ENCODE results near the gene SH3BGRL2.

SH3BGRL2 gene

DNA sequence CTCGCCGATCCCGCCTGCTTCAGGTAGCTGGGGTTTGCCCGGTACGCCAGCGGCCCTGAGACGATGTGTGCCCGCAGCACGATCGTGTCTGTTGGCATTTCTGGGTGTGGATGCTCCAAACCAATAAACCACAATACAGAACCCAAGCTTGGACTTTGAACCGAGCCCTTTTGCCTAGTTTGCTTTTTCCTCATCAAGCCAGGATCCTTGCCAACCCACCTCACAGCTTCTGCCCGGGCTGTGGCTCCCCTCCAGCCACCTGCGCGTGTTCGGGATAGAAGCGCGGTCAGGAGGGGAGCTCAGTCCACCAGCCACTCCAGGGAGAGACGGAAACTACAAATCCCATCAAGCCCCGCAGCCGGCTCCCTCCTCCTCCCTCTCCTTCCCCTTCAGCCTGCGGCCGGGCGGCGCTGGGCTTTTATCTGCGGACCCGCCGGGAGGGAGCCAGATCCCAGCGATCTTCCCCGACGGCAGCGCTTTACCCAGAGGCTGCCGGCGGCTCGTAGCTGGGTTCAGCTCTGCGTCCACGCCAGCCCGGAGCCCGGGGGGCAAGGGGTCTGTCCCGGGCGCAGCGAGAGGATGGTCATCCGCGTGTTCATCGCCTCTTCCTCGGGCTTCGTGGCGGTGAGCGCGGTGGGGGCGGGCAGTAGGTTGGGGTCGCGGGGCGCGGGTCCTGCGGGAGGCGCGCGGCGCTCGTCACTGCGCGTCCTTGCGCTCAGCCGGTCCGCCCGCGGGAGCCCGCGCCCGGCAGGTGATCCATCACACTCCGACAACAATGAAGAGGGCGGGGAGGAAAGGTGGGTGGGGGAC is at the start of gene SH3BGRL2:
Gene SH3BGRL2, plus strand, starts transcription at position 447 of the 810 bp plus-strand sequence. Its CDS starts 133 bp downstream, at position 580.
- peak; percentile 96 for DNase-seq

GRCh38 chr6:79584332-79584731 is 46.8 kb upstream of the SH3BGRL2 start:
- DNase-seq: no peak

GRCh38 chr6:79586548-79586947 is 44.6 kb upstream of the SH3BGRL2 start:
- DNase-seq: peak; percentile 60

DNA sequence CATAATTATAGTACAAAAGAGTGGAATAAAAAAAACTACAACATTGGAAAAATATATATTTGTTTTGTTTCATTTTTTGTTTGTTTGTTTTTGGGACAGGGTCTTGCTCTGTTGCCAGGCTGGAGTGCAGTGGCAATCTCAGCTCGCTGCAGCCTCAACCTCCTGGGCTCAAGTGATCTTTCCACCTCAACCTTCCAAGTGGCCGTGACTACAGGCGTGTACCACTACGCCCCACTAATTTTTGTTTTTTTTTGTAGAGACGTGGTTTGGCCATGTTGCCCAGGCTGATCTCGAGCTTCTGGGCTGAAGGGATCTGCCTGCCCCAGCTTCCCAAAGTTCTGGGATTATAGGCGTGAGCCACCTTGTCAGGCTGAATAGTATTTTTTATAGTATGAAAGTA is 41.4 kb upstream of the SH3BGRL2 start:
- DNase-seq: no peak

- no peak for DNase-seq
Measured at GRCh38 chr6:79597155-79597554, 34.0 kb upstream of the SH3BGRL2 start.

GRCh38 chr6:79598012-79598411 is 33.1 kb upstream of the SH3BGRL2 start:
- DNase-seq: no peak

GRCh38 chr6:79599725-79600259 is 31.3 kb upstream of the SH3BGRL2 start:
- no peak for DNase-seq

DNA sequence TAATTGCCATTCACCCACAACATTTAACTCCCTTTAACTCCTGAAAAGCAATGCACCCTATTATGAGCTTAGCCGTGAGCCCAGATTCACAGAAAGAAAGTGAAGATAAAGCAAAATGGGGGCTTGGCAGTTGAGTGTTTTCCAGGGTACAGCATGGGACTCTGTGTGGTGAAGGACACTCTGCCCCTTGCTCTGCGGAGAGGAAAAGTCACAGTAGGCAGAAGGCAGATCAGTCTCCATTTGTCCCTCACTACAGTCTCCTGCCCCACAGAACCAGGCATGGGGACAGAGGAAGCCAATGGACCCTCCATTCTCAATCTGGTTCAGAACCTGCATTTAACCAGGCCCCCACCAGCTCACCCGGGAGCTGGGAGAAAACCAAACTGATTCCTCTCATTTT is 30.8 kb upstream of the SH3BGRL2 start:
- no peak for DNase-seq

DNA sequence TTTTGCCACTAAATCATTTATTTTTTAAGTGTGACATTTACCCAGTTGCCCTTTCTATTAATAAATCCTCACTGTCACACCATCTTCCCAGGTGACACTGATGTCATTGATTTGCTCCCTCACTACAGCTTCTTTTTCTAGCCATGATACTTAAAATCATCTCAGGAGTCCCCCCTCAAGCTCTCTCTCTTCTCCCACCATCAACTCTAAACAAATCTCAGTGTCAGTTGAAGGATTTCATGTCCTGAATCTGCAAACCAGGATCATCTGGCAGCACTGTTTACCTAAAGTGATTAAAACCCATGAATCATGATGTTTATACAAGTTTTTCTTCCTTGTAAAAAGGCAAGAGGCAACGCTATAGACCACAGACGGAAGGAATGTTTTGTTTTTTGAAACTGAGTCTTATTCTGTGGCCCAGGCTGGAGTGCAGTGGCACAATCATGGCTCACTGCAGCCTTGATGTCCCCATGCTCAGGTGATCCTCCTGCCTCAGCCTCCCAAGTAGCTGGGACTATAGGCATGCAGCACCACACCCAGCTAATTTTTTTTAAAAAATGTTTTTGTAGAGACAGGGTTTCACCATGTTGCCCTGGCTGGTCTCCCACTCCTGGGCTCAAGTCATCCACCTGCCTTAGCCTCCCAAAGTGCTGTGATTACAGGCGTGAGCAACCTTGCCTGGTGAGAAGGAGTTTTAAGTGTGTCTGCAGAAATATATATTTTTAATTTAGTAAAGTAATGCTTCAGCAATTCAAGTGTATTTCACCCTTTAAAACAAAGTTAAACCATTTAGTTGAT is 30.1 kb upstream of the SH3BGRL2 start:
- no peak for DNase-seq

GRCh38 chr6:79602859-79603258 is 28.3 kb upstream of the SH3BGRL2 start:
- no peak for DNase-seq

GRCh38 chr6:79604583-79605037 is 26.5 kb upstream of the SH3BGRL2 start:
- peak; percentile 59 for DNase-seq

DNA sequence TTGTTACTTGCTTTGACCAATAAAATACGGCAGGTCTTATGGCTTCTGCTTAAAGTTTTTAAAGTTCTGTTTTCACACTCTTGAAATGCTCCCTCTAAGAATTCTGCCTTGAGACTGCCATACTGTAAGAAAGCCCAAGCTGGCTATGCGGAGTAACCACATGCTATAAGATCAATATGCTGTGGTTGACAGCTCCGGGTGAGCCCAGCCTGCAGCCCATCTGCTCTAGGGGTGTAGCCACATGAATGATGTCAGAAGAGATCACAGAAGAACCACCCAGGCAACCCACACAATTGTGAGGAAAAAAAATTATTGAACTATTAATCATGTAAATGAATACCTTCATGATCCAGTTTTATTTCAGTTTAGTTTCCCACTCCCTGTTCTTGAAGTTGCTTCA is 26.1 kb upstream of the SH3BGRL2 start:
- no peak for DNase-seq

GRCh38 chr6:79605968-79606764 is 25.0 kb upstream of the SH3BGRL2 start:
- no peak for DNase-seq

GRCh38 chr6:79607000-79607399 is 24.1 kb upstream of the SH3BGRL2 start:
- no peak for DNase-seq

DNA sequence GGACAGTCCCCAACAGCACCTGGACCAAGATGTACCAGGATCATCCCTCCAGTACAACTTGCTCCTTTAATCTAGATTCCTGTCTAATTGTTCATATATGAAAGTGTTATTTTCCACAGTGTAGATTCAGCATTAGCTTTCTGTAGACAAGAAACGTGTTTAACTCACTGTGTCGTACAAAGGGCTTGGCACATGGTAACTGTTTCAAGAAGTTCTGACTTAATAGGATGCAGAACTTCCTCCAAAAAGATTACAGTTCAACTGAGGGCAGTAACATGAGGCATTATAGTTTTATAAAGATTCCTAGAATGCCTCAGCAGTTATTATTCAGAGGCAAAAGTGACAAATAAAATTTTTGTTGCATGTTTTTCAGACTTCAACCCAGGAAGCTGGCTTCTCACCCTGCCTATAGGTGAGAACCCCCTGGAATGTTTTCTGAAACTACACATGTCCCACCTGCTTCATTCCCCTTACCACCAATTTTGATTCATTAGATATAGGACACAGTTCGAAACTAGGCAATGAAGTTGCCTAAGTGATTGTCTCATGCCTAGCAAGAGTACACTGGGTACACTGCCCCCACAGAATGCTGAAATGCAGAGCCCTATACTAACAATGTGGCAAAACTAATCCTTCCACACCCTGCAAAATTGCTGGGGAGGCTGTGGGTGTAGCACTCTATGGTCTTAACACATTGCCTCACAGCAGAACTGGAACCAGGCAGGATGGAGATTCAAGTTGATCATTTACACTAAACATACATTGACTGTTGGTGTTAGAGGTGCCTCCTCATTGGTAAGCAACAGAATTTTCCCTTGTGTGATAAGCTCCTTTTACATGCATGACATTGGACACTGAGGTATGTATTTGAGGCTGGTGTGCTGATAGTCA is 22.6 kb upstream of the SH3BGRL2 start:
- no peak for DNase-seq

GRCh38 chr6:79609225-79609595 is 21.9 kb upstream of the SH3BGRL2 start:
- DNase-seq: no peak

DNA sequence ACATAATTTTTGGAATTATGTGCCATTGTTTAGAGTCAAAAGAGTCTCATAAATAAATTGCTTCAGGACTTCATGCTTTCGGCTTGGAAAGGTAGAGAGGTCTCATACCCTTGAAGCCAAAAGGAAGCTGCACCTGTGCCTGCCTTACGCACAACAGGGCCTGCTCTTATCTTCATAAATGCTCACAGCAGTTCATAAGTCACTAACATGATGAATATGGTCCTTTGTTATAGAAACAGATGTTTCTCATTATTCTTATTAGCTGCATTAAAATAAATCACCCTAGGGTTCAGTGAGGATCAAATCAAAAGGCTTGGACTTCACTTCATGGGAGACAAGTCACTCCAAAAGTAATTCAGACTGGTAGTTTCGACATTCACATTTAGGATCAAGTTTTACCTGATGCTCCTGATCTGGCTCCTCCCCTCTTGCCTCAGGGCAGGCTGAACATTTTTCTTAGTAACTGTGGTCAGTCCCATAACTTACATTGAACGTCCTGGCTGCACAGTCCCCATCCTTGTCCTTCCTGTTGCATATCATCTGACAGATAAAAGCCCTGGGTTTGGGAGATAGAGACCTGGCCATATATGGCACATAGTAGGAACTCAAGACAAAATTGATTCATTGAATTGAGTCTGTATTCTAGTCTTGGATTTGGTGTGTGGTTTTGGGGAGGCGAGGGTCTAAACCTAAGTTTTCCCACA is 20.7 kb upstream of the SH3BGRL2 start:
- peak; percentile 76 for DNase-seq

GRCh38 chr6:79612457-79612856 is 18.7 kb upstream of the SH3BGRL2 start:
- DNase-seq: no peak

DNA sequence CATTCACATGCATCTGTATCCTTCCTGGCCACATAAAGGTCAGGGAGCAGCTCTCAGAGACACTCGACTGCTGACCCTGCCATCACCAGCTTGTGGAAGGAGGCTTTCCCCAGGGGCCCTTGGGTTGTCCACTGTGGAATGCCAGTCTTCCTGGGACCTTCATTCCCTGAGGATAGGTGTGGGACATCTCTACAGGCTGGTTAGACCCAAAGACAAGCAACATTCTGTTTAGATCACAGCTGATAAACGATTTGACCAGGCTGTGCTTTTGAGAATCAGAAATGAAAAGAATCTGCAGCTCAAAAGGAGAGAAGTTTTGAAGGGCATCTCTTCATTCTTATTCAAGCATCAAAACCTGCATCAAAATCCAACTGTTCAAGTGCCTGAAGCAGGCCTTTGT is 18.2 kb upstream of the SH3BGRL2 start:
- DNase-seq: no peak

- no peak for DNase-seq
Measured at GRCh38 chr6:79613912-79614311, 17.2 kb upstream of the SH3BGRL2 start.
